ENCODE data around the gene NSRP1.
"Not testable (repeated sequence)": the region's sequence is repeated elsewhere in the genome, so short reads cannot be mapped to it uniquely, and the experiment has no call there.

Gene NSRP1

GRCh38 chr17:30130121-30130520 is 13.5 kb downstream of the NSRP1 start:
- no peak for DNase-seq

- DNase-seq = no peak
These were observed 16.0 kb downstream of the NSRP1 start for GRCh38 chr17:30132615-30133014.

GRCh38 chr17:30133197-30133596 is 16.6 kb downstream of the NSRP1 start:
- DNase-seq = no peak

- DNase-seq = no peak
These were observed 17.9 kb downstream of the NSRP1 start for GRCh38 chr17:30134551-30134950.

- no peak for DNase-seq
These were observed 20.5 kb downstream of the NSRP1 start for GRCh38 chr17:30137158-30137557.

- not testable (repeated sequence) for DNase-seq
These were observed 31.2 kb downstream of the NSRP1 start for GRCh38 chr17:30147860-30148259.

GRCh38 chr17:30148376-30148775 is 31.8 kb downstream of the NSRP1 start:
- DNase-seq = no peak

- DNase-seq = no peak
These were observed 34.9 kb downstream of the NSRP1 start for GRCh38 chr17:30151471-30151870.

GRCh38 chr17:30153463-30153862 is 36.8 kb downstream of the NSRP1 start:
- no peak for DNase-seq

GRCh38 chr17:30155389-30155788 is 38.8 kb downstream of the NSRP1 start:
- no peak for DNase-seq

- DNase-seq = no peak
These were observed 42.4 kb downstream of the NSRP1 start for GRCh38 chr17:30158896-30159625.

GRCh38 chr17:30160419-30161172 is 44.0 kb downstream of the NSRP1 start:
- DNase-seq = no peak

GRCh38 chr17:30161601-30162000 is 45.0 kb downstream of the NSRP1 start:
- DNase-seq = no peak

- no peak for DNase-seq
These were observed 47.9 kb downstream of the NSRP1 start for GRCh38 chr17:30164531-30164930.

- no peak for DNase-seq
These were observed 48.5 kb downstream of the NSRP1 start for GRCh38 chr17:30165147-30165546.

GRCh38 chr17:30165960-30166359 is 49.3 kb downstream of the NSRP1 start:
- no peak for DNase-seq

- DNase-seq = no peak
These were observed 53.9 kb downstream of the NSRP1 start for GRCh38 chr17:30170415-30170987.

GRCh38 chr17:30172560-30172959 is 55.9 kb downstream of the NSRP1 start:
- no peak for DNase-seq

GRCh38 chr17:30173649-30174048 is 57.0 kb downstream of the NSRP1 start:
- no peak for DNase-seq

- no peak for DNase-seq
These were observed 57.9 kb downstream of the NSRP1 start for GRCh38 chr17:30174556-30174955.

- DNase-seq = no peak
These were observed 60.2 kb downstream of the NSRP1 start for GRCh38 chr17:30176855-30177254.

- no peak for DNase-seq
These were observed 70.1 kb downstream of the NSRP1 start for GRCh38 chr17:30186761-30187160.

- DNase-seq = no peak
These were observed 71.0 kb downstream of the NSRP1 start for GRCh38 chr17:30187573-30187972.
